Measurements from ENCODE around the gene ABO.
"Not testable (repeated sequence)": the region's sequence is repeated elsewhere in the genome, so short reads cannot be mapped to it uniquely, and the experiment has no call there.

DNA sequence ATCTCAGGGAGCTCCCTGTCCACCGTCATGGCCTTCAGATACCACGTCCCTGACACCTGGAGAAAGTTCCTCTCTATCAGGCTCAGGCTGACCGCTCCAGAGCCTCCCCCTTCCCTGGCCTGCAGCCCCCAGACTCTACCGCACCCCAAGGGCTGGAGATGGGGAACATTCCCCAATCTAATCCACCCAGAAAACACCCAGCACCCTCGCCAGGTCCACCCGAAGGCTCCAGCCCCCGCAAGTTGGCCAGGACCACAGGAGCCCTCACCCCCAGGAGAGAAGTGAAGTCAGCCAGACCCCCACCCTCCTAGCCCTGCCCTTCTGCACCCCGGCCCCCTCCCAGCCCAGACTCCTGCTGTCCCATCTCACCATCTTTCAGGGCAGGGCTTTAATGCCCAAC is 47.0 kb downstream of the ABO start:
- not testable (repeated sequence) for TF ChIP-seq CTCF, POLR2A (IDR thresholded peaks at IDR 0.05)
